HEK293 (cell line): Measurements from ENCODE around the gene TAF1D.

Experiments
- HOXD13 ChIP-seq: sonication (generic); formaldehyde crosslinking; IDR thresholded peaks from 2 replicates; pipeline ENCODE4 v1.8.0; 2022; ENCODE audit warnings: missing genetic modification reagents, borderline replicate concordance
- KLF8 ChIP-seq: fragments of 450-650 bp; formaldehyde crosslinking; IDR thresholded peaks from 2 replicates; pipeline ENCODE4 v1.5.1; 2016; ENCODE audit warnings: missing biosample characterization, missing genetic modification characterization
- MEIS1 ChIP-seq: sonication (generic); formaldehyde crosslinking; IDR thresholded peaks from 2 replicates; pipeline ENCODE4 v1.8.1; 2022; ENCODE audit warnings: missing genetic modification reagents, mild to moderate bottlenecking, borderline replicate concordance
- SETDB1 ChIP-seq: IDR thresholded peaks from one replicate; pipeline ENCODE4 v1.6.1; 2017; ENCODE audit warnings: mild to moderate bottlenecking, low read length, moderate library complexity, mixed read lengths; ENCODE audit not compliant: insufficient read length
- ZNF169 ChIP-seq: fragments of 450-650 bp; formaldehyde crosslinking; IDR thresholded peaks from 2 replicates; pipeline ENCODE4 v1.5.1; 2016; ENCODE audit warnings: missing biosample characterization, missing genetic modification characterization
- ZNF239 ChIP-seq: fragments of 450-650 bp; formaldehyde crosslinking; IDR thresholded peaks from 2 replicates; pipeline ENCODE4 v1.5.1; 2016; ENCODE audit warnings: missing biosample characterization, missing genetic modification characterization
- ZNF596 ChIP-seq: fragments of 450-650 bp; IDR thresholded peaks from 2 replicates; pipeline ENCODE4 v1.5.0; 2018; ENCODE audit warnings: missing biosample characterization, mild to moderate bottlenecking, missing genetic modification characterization, moderate library complexity
- ZNF792 ChIP-seq: fragments of 450-650 bp; formaldehyde crosslinking; IDR thresholded peaks from 2 replicates; pipeline ENCODE4 v1.5.1; 2016; ENCODE audit warnings: missing biosample characterization, missing genetic modification characterization
- TF ChIP-seq, protein P1 (sequence below): fragments of 450-650 bp; formaldehyde crosslinking; IDR thresholded peaks from 2 replicates; pipeline ENCODE4 v1.5.1; 2016; ENCODE audit warnings: missing biosample characterization, missing genetic modification characterization
- TF ChIP-seq, protein P2 (sequence below): fragments of 450-650 bp; formaldehyde crosslinking; IDR thresholded peaks from 2 replicates; pipeline ENCODE4 v1.5.1; 2016; ENCODE audit warnings: missing biosample characterization, missing genetic modification characterization
- TF ChIP-seq, protein P3 (sequence below): sonication (generic); formaldehyde crosslinking; IDR thresholded peaks from 2 replicates; pipeline ENCODE4 v1.8.1; 2022; ENCODE audit warnings: mild to moderate bottlenecking, moderate library complexity, missing genetic modification reagents
- TF ChIP-seq, protein P4 (sequence below): fragments of 450-650 bp; formaldehyde crosslinking; conservative IDR thresholded peaks from 2 replicates; pipeline ENCODE4 v1.5.1; 2016; ENCODE audit warnings: low read depth, missing biosample characterization, missing genetic modification characterization

DNA sequence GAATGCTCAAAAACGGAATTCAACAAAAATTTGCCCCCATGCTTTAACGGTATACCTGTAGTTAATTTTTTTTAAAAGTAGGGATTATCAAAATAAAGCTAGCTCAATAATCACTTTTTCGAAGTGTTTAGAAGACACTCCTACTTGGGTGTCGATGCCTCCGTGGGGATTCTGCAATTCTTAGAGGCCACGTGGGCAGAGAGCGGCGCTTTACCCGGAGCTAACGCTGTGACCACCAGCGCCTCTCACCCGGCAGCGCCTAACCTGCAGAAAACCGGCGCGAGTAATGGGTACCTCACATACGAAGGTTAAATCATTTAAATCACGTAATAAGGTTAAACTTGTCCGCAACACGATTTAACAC is 583 bp downstream of the TAF1D start:
- no peak for TF ChIP-seq ZNF239 (tag by site-specific recombination)
- no peak for TF ChIP-seq KLF8 (tag by site-specific recombination)
- TF ChIP-seq ZNF596, result no peak
- TF ChIP-seq, protein P1, sequence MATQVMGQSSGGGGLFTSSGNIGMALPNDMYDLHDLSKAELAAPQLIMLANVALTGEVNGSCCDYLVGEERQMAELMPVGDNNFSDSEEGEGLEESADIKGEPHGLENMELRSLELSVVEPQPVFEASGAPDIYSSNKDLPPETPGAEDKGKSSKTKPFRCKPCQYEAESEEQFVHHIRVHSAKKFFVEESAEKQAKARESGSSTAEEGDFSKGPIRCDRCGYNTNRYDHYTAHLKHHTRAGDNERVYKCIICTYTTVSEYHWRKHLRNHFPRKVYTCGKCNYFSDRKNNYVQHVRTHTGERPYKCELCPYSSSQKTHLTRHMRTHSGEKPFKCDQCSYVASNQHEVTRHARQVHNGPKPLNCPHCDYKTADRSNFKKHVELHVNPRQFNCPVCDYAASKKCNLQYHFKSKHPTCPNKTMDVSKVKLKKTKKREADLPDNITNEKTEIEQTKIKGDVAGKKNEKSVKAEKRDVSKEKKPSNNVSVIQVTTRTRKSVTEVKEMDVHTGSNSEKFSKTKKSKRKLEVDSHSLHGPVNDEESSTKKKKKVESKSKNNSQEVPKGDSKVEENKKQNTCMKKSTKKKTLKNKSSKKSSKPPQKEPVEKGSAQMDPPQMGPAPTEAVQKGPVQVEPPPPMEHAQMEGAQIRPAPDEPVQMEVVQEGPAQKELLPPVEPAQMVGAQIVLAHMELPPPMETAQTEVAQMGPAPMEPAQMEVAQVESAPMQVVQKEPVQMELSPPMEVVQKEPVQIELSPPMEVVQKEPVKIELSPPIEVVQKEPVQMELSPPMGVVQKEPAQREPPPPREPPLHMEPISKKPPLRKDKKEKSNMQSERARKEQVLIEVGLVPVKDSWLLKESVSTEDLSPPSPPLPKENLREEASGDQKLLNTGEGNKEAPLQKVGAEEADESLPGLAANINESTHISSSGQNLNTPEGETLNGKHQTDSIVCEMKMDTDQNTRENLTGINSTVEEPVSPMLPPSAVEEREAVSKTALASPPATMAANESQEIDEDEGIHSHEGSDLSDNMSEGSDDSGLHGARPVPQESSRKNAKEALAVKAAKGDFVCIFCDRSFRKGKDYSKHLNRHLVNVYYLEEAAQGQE (tag by site-specific recombination), result no peak
- TF ChIP-seq, protein P2, sequence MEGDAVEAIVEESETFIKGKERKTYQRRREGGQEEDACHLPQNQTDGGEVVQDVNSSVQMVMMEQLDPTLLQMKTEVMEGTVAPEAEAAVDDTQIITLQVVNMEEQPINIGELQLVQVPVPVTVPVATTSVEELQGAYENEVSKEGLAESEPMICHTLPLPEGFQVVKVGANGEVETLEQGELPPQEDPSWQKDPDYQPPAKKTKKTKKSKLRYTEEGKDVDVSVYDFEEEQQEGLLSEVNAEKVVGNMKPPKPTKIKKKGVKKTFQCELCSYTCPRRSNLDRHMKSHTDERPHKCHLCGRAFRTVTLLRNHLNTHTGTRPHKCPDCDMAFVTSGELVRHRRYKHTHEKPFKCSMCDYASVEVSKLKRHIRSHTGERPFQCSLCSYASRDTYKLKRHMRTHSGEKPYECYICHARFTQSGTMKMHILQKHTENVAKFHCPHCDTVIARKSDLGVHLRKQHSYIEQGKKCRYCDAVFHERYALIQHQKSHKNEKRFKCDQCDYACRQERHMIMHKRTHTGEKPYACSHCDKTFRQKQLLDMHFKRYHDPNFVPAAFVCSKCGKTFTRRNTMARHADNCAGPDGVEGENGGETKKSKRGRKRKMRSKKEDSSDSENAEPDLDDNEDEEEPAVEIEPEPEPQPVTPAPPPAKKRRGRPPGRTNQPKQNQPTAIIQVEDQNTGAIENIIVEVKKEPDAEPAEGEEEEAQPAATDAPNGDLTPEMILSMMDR (tag by site-specific recombination), result no peak
- TF ChIP-seq, protein P3, sequence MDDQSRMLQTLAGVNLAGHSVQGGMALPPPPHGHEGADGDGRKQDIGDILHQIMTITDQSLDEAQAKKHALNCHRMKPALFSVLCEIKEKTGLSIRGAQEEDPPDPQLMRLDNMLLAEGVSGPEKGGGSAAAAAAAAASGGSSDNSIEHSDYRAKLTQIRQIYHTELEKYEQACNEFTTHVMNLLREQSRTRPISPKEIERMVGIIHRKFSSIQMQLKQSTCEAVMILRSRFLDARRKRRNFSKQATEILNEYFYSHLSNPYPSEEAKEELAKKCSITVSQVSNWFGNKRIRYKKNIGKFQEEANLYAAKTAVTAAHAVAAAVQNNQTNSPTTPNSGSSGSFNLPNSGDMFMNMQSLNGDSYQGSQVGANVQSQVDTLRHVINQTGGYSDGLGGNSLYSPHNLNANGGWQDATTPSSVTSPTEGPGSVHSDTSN (CRISPR knock-in tag), result no peak
- TF ChIP-seq, protein P4, sequence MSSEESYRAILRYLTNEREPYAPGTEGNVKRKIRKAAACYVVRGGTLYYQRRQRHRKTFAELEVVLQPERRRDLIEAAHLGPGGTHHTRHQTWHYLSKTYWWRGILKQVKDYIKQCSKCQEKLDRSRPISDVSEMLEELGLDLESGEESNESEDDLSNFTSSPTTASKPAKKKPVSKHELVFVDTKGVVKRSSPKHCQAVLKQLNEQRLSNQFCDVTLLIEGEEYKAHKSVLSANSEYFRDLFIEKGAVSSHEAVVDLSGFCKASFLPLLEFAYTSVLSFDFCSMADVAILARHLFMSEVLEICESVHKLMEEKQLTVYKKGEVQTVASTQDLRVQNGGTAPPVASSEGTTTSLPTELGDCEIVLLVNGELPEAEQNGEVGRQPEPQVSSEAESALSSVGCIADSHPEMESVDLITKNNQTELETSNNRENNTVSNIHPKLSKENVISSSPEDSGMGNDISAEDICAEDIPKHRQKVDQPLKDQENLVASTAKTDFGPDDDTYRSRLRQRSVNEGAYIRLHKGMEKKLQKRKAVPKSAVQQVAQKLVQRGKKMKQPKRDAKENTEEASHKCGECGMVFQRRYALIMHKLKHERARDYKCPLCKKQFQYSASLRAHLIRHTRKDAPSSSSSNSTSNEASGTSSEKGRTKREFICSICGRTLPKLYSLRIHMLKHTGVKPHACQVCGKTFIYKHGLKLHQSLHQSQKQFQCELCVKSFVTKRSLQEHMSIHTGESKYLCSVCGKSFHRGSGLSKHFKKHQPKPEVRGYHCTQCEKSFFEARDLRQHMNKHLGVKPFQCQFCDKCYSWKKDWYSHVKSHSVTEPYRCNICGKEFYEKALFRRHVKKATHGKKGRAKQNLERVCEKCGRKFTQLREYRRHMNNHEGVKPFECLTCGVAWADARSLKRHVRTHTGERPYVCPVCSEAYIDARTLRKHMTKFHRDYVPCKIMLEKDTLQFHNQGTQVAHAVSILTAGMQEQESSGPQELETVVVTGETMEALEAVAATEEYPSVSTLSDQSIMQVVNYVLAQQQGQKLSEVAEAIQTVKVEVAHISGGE (tag by site-specific recombination), result no peak
- TF ChIP-seq SETDB1, result no peak
- no peak for TF ChIP-seq HOXD13 (CRISPR knock-in tag)
- TF ChIP-seq MEIS1 (CRISPR knock-in tag), result no peak
- no peak for TF ChIP-seq ZNF169 (tag by site-specific recombination)
- TF ChIP-seq ZNF792 (tag by site-specific recombination), result no peak
